Activated CD8-positive, alpha-beta memory T cell treated with anti-CD3 and anti-CD28 coated beads, Interleukin-2, amount 10 ng/mL, durations not matched to agents 7 days and 5 days (primary cell): ENCODE data around the gene FGD6. TPM values are rescaled to one million over a fixed set of nuclear protein-coding genes. Genes with fewer than 3 reads are reported as not detected.
"Not testable (repeated sequence)": the region's sequence is repeated elsewhere in the genome, so short reads cannot be mapped to it uniquely, and the experiment has no call there.

Experiments
- ATAC-seq: fragments of 150-1000 bp; cut with Tn5 transposase; one replicate; pipeline ENCODE4 v1.10.0; 2021; ENCODE audit warnings: moderate library complexity
- CTCF ChIA-PET: fragments of 350-600 bp; sonication (Branson Sonifier 250); formaldehyde crosslinking; loops from one replicate; lab custom pipeline; 2021; ENCODE audit warnings: antibody characterized with exemption; lab: Charles Lee
- DNase-seq: peaks from one replicate; pipeline ENCODE4 v3.0.0-alpha.2; 2020
- H3K27ac Mint-ChIP-seq: one replicate; pipeline ENCODE4 v1.8.0; 2021; ENCODE audit warnings: mild to moderate bottlenecking, mixed read lengths
- H3K27me3 Mint-ChIP-seq: one replicate; pipeline ENCODE4 v1.8.0; 2021; ENCODE audit warnings: mixed read lengths
- H3K36me3 Mint-ChIP-seq: one replicate; pipeline ENCODE4 v1.8.0; 2021; ENCODE audit warnings: mild to moderate bottlenecking, mixed read lengths
- H3K4me1 Mint-ChIP-seq: one replicate; pipeline ENCODE4 v1.8.0; 2021; ENCODE audit warnings: mixed read lengths
- H3K4me3 Mint-ChIP-seq: one replicate; pipeline ENCODE4 v1.8.0; 2021; ENCODE audit warnings: mild to moderate bottlenecking, moderate library complexity, mixed read lengths
- H3K9me3 Mint-ChIP-seq: one replicate; pipeline ENCODE4 v1.8.0; 2022; ENCODE audit warnings: low read depth, mixed read lengths
- total RNA-seq, 2 experiments: library from RNA; stranded (reverse); gene quantifications; one replicate each; pipeline ENCODE4 v1.2.3, GENCODE V29; 2021

Gene FGD6
- total RNA-seq, 2 experiments from 2014 or later: 0.56 to 0.91 TPM

- H3K9me3 Mint-ChIP-seq, CTCF ChIA-PET, H3K27ac Mint-ChIP-seq, ATAC-seq, H3K36me3 Mint-ChIP-seq, H3K4me1 Mint-ChIP-seq, H3K4me3 Mint-ChIP-seq, DNase-seq: not testable (repeated sequence)
- H3K27me3 Mint-ChIP-seq: peaks cover 10% of the 10 kb centered on the region
Measured at GRCh38 chr12:95095866-95096265, 121.4 kb downstream of the FGD6 start.

GRCh38 chr12:95089462-95089861 lies 127.8 kb downstream of the FGD6 start:
- Mint-ChIP-seq H3K27ac (no peak overlapping the region), H3K4me1 (peaks cover 2% of the 10 kb centered on the region), H3K4me3 (no peak overlapping the region), H3K36me3 (no peaks in the 10 kb centered on the region), H3K27me3 (peaks cover 15% of the 10 kb centered on the region), H3K9me3 (no peaks in the 10 kb centered on the region)
- CTCF ChIA-PET: no interaction called here
- ATAC-seq (no peak), DNase-seq (no peak)

- Mint-ChIP-seq H3K4me3 (no peak overlapping the region), H3K36me3 (no peaks in the 10 kb centered on the region), H3K27ac (no peak overlapping the region), H3K27me3 (peaks cover 18% of the 10 kb centered on the region), H3K9me3 (no peaks in the 10 kb centered on the region), H3K4me1 (peaks cover 2% of the 10 kb centered on the region)
- DNase-seq (no peak), ATAC-seq (no peak)
- CTCF ChIA-PET: no interaction called here
Measured at GRCh38 chr12:95088379-95088778, 128.9 kb downstream of the FGD6 start.

- peak; percentile 39 for ATAC-seq
- no peaks in the 10 kb centered on the region for H3K36me3 Mint-ChIP-seq
- no peak for DNase-seq
- peaks cover 18% of the 10 kb centered on the region for H3K27me3 Mint-ChIP-seq
- no peak overlapping the region for H3K27ac Mint-ChIP-seq
- no peak overlapping the region for H3K4me3 Mint-ChIP-seq
- no peaks in the 10 kb centered on the region for H3K9me3 Mint-ChIP-seq
- CTCF ChIA-PET: interaction anchor here (3.4 kb wide), 1 partner anchor 12 kb away, joined by 11 read pairs; the partner anchor contains the start of gene NR2C1
- H3K4me1 Mint-ChIP-seq: peaks cover 2% of the 10 kb centered on the region
Measured at GRCh38 chr12:95085612-95086011, 131.7 kb downstream of the FGD6 start.

GRCh38 chr12:95083938-95084337 lies 133.3 kb downstream of the FGD6 start:
- Mint-ChIP-seq H3K27me3 (peaks cover 14% of the 10 kb centered on the region), H3K36me3 (no peaks in the 10 kb centered on the region), H3K4me3 (no peak overlapping the region), H3K4me1 (peaks cover 2% of the 10 kb centered on the region), H3K9me3 (no peaks in the 10 kb centered on the region), H3K27ac (no peak overlapping the region)
- CTCF ChIA-PET: interaction anchor here (0.9 kb wide), 1 partner anchor 11 kb away, joined by 6 read pairs; the partner anchor contains the start of gene NR2C1
- ATAC-seq (no peak), DNase-seq (no peak)

GRCh38 chr12:95083471-95083870 lies 133.8 kb downstream of the FGD6 start:
- ATAC-seq (no peak), DNase-seq (no peak)
- peaks cover 10% of the 10 kb centered on the region for H3K27me3 Mint-ChIP-seq
- H3K4me3 Mint-ChIP-seq: no peak overlapping the region
- peaks cover 2% of the 10 kb centered on the region for H3K4me1 Mint-ChIP-seq
- H3K9me3 Mint-ChIP-seq: no peaks in the 10 kb centered on the region
- H3K27ac Mint-ChIP-seq: no peak overlapping the region
- no peaks in the 10 kb centered on the region for H3K36me3 Mint-ChIP-seq
- CTCF ChIA-PET: interaction anchor here (0.9 kb wide), 1 partner anchor 11 kb away, joined by 6 read pairs; the partner anchor contains the start of gene NR2C1

- no peaks in the 10 kb centered on the region for H3K9me3 Mint-ChIP-seq
- no peak overlapping the region for H3K4me3 Mint-ChIP-seq
- no peak overlapping the region for H3K27ac Mint-ChIP-seq
- peaks cover 7% of the 10 kb centered on the region for H3K4me1 Mint-ChIP-seq
- ATAC-seq (no peak), DNase-seq (no peak)
- CTCF ChIA-PET: no interaction called here
- H3K36me3 Mint-ChIP-seq: peaks cover 4% of the 10 kb centered on the region
- H3K27me3 Mint-ChIP-seq: peaks cover 2% of the 10 kb centered on the region
Measured at GRCh38 chr12:95077341-95077740, 139.9 kb downstream of the FGD6 start.

- Mint-ChIP-seq H3K4me1 (peaks cover 16% of the 10 kb centered on the region), H3K4me3 (no peak overlapping the region), H3K9me3 (no peaks in the 10 kb centered on the region), H3K36me3 (peaks cover 5% of the 10 kb centered on the region), H3K27ac (no peak overlapping the region), H3K27me3 (peaks cover 2% of the 10 kb centered on the region)
- CTCF ChIA-PET: interaction anchor here (0.6 to 2.4 kb wide), 2 partner anchors 11 to 399 kb away, joined by 3 to 11 read pairs; partner anchors contain the start of gene METAP2
- ATAC-seq (no peak), DNase-seq (no peak)
Measured at GRCh38 chr12:95074766-95075165, 142.5 kb downstream of the FGD6 start.

GRCh38 chr12:95073698-95074520 lies 143.4 kb downstream of the FGD6 start:
- peak overlapping the region; percentile 90 for H3K4me3 Mint-ChIP-seq
- peaks cover 16% of the 10 kb centered on the region for H3K4me1 Mint-ChIP-seq
- no peaks in the 10 kb centered on the region for H3K9me3 Mint-ChIP-seq
- CTCF ChIA-PET: interaction anchor here (0.7 to 2.4 kb wide), 13 partner anchors 10 to 400 kb away, joined by 3 to 11 read pairs (median 5); partner anchors contain the start of genes FGD6, METAP2 and VEZT
- peaks cover 7% of the 10 kb centered on the region for H3K36me3 Mint-ChIP-seq
- H3K27me3 Mint-ChIP-seq: peaks cover 2% of the 10 kb centered on the region
- H3K27ac Mint-ChIP-seq: peak overlapping the region; percentile 89
- DNase-seq (no peak), ATAC-seq (peak; percentile 1)

GRCh38 chr12:95072900-95073697 lies 144.2 kb downstream of the FGD6 start, which contains the start of gene NR2C1:
NR2C1 (minus strand) TSS chr12:95073618; CDS start chr12:95067384, 6,234 bp downstream.
- ATAC-seq (peak; percentile 97), DNase-seq (peak; percentile 97)
- CTCF ChIA-PET: interaction anchor here (0.6 to 2.4 kb wide), 23 partner anchors 10 to 868 kb away, joined by 3 to 11 read pairs (median 4); partner anchors contain the start of genes FGD6, METAP2, NDUFA12 and VEZT
- Mint-ChIP-seq H3K27me3 (no peaks in the 10 kb centered on the region), H3K4me3 (peak within 1 kb of the TSS; percentile 90), H3K27ac (peak within 1 kb of the TSS; percentile 91), H3K4me1 (peaks cover 16% of the 10 kb centered on the region), H3K9me3 (no peaks in the 10 kb centered on the region), H3K36me3 (peaks cover 7% of the 10 kb centered on the region)

GRCh38 chr12:95070378-95070777 lies 146.9 kb downstream of the FGD6 start:
- no peak for DNase-seq
- no peak overlapping the region for H3K27ac Mint-ChIP-seq
- H3K27me3 Mint-ChIP-seq: no peaks in the 10 kb centered on the region
- no peaks in the 10 kb centered on the region for H3K9me3 Mint-ChIP-seq
- CTCF ChIA-PET: no interaction called here
- no peak for ATAC-seq
- peaks cover 16% of the 10 kb centered on the region for H3K4me1 Mint-ChIP-seq
- H3K36me3 Mint-ChIP-seq: peaks cover 14% of the 10 kb centered on the region
- no peak overlapping the region for H3K4me3 Mint-ChIP-seq

- Mint-ChIP-seq H3K36me3 (peaks cover 23% of the 10 kb centered on the region), H3K4me1 (peaks cover 4% of the 10 kb centered on the region), H3K27ac (no peak overlapping the region), H3K27me3 (no peaks in the 10 kb centered on the region), H3K9me3 (no peaks in the 10 kb centered on the region), H3K4me3 (no peak overlapping the region)
- no peak for DNase-seq
- CTCF ChIA-PET: no interaction called here
- ATAC-seq: no peak
Measured at GRCh38 chr12:95066091-95066855, 151.0 kb downstream of the FGD6 start.
